ENCODE measurements around the gene THAP12.

DNA sequence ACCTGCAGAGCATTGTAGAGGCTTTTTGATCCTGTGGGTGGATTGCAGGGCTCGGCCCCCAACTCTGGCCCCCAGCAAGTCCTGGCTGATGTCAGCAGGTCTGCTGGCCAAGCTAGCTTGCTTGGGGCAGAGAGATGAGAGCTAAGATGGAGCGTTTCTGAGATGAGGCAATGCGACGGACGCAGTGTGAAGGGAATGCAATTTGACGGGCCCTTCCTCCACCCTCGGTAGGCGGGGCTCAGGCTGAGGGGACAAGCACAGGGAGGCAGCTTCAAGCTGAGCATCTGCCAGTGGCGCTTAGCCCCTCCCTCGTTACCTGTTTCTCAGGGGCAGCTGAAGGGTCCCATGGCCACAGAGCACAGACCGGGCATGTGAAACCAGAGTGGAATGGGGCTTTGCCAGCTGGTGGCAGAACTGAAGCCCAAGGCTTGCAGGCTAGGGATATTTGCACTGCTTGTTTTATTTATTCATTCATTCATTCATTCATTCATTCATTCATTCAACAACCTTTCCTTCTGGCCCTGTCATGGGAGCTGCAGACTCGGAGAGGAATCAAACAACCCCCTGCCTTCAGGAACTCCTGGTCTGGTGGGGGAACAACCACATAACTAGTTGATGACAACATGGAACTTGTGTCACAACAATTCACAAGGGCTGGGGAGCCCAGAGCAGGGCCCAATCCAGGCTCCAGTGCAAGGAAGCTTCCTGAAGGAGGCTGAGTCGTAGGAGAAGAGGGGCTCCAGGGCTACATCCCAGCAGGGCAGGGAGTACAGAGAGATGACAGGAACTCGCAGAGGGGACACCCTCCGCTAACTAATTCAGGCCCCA, 66.8 kb downstream of the THAP12 start:
- TF ChIP-seq, protein P1, sequence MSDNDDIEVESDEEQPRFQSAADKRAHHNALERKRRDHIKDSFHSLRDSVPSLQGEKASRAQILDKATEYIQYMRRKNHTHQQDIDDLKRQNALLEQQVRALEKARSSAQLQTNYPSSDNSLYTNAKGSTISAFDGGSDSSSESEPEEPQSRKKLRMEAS (IDR thresholded peaks at IDR 0.05; ENCODE audit: insufficient read depth, insufficient read length) = no peak
- TF ChIP-seq, protein P2, sequence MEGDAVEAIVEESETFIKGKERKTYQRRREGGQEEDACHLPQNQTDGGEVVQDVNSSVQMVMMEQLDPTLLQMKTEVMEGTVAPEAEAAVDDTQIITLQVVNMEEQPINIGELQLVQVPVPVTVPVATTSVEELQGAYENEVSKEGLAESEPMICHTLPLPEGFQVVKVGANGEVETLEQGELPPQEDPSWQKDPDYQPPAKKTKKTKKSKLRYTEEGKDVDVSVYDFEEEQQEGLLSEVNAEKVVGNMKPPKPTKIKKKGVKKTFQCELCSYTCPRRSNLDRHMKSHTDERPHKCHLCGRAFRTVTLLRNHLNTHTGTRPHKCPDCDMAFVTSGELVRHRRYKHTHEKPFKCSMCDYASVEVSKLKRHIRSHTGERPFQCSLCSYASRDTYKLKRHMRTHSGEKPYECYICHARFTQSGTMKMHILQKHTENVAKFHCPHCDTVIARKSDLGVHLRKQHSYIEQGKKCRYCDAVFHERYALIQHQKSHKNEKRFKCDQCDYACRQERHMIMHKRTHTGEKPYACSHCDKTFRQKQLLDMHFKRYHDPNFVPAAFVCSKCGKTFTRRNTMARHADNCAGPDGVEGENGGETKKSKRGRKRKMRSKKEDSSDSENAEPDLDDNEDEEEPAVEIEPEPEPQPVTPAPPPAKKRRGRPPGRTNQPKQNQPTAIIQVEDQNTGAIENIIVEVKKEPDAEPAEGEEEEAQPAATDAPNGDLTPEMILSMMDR (IDR thresholded peaks at IDR 0.05; ENCODE audit: extremely low read depth in 1 of 2, insufficient read depth in 1 of 2, low read depth in 1 of 2, low read length in 2 of 2) = no peak
- TF ChIP-seq EZH2 (IDR thresholded peaks at IDR 0.05; ENCODE audit: borderline replicate concordance, low read depth, low read length, severe bottlenecking) = no peak
- TF ChIP-seq GATA2 (IDR thresholded peaks at IDR 0.05; ENCODE audit: insufficient read depth, insufficient read length, low read depth, low read length) = no peak
- TF ChIP-seq POLR2A (IDR thresholded peaks at IDR 0.05; ENCODE audit: low read depth, low read length) = no peak
- TF ChIP-seq JUN (IDR thresholded peaks at IDR 0.05; ENCODE audit: borderline replicate concordance, insufficient read depth, insufficient read length, low read depth) = no peak

Measured in endothelial cell of umbilical vein (primary cell).